Trophoblast cell (in vitro differentiated cells and primary cell): Measurements from ENCODE around the gene POLR2F.

Experiments
- DNase-seq, 2 donors: peaks; one replicate each; pipeline ENCODE4 v3.0.0-alpha.2; 2016
- H2AFZ ChIP-seq: 2 replicates; pipeline ENCODE4 v1.6.1; 2013; ENCODE audit warnings: low read length, moderate library complexity, mild to moderate bottlenecking; ENCODE audit not compliant: insufficient read depth, poor library complexity
- H2AK5ac ChIP-seq: 2 replicates; pipeline ENCODE4 v1.6.1; 2013; ENCODE audit warnings: mild to moderate bottlenecking, low read length
- H2BK120ac ChIP-seq: 2 replicates; pipeline ENCODE4 v1.6.1; 2013; ENCODE audit warnings: low read length, mild to moderate bottlenecking, moderate library complexity; ENCODE audit not compliant: insufficient read depth, poor library complexity
- H2BK12ac ChIP-seq: 2 replicates; pipeline ENCODE4 v1.6.1; 2013; ENCODE audit warnings: mild to moderate bottlenecking, low read length, moderate library complexity
- H2BK5ac ChIP-seq: 2 replicates; pipeline ENCODE4 v1.6.1; 2013; ENCODE audit warnings: low read length, low read depth, moderate library complexity, mild to moderate bottlenecking; ENCODE audit not compliant: poor library complexity
- H3K14ac ChIP-seq: 2 replicates; pipeline ENCODE4 v1.6.1; 2013; ENCODE audit warnings: mild to moderate bottlenecking, low read length
- H3K18ac ChIP-seq: 2 replicates; pipeline ENCODE4 v1.6.1; 2013; ENCODE audit warnings: mild to moderate bottlenecking, low read length
- H3K23ac ChIP-seq: 2 replicates; pipeline ENCODE4 v1.6.1; 2013; ENCODE audit warnings: low read length
- H3K27ac ChIP-seq: 2 replicates; pipeline ENCODE4 v1.5.1; 2013; ENCODE audit warnings: low read depth, mild to moderate bottlenecking, inconsistent platforms, low read length, moderate library complexity
- H3K27me3 ChIP-seq: 2 replicates; pipeline ENCODE4 v1.6.1; 2013; ENCODE audit warnings: inconsistent platforms, mild to moderate bottlenecking, low read length, moderate library complexity; ENCODE audit not compliant: insufficient read depth
- H3K36me3 ChIP-seq, 2 experiments: 1 replicate in 1 of 2; 2 replicates in 1 of 2; pipeline ENCODE4 v1.6.1; 2013; ENCODE audit warnings: low read length in 2 of 2, mild to moderate bottlenecking in 2 of 2, moderate library complexity in 1 of 2; ENCODE audit not compliant: insufficient read depth in 2 of 2, control insufficient read depth in 1 of 2
- H3K4ac ChIP-seq: 2 replicates; pipeline ENCODE4 v1.6.1; 2013; ENCODE audit warnings: low read depth, mild to moderate bottlenecking, low read length, moderate library complexity
- H3K4me1 ChIP-seq, 2 experiments: 1 replicate in 1 of 2; 2 replicates in 1 of 2; pipeline ENCODE4 v1.6.1; 2013; ENCODE audit warnings: low read length in 2 of 2, mild to moderate bottlenecking in 2 of 2, moderate library complexity in 1 of 2; ENCODE audit not compliant: insufficient read depth in 2 of 2, control insufficient read depth in 1 of 2
- H3K4me2 ChIP-seq: 2 replicates; pipeline ENCODE4 v1.6.1; 2013; ENCODE audit warnings: inconsistent platforms, mild to moderate bottlenecking, low read length, moderate library complexity
- H3K4me3 ChIP-seq: 2 replicates; pipeline ENCODE4 v1.5.1; 2013; ENCODE audit warnings: mild to moderate bottlenecking, low read depth, low read length, inconsistent platforms
- H3K79me1 ChIP-seq: one replicate; pipeline ENCODE4 v1.6.1; 2013; ENCODE audit warnings: low read length
- H3K79me2 ChIP-seq: 2 replicates; pipeline ENCODE4 v1.6.1; 2013; ENCODE audit warnings: low read length, mild to moderate bottlenecking; ENCODE audit not compliant: control insufficient read depth, insufficient read depth, poor library complexity
- H3K9ac ChIP-seq: 2 replicates; pipeline ENCODE4 v1.6.1; 2013; ENCODE audit warnings: mild to moderate bottlenecking, low read length
- H3K9me3 ChIP-seq: 2 replicates; pipeline ENCODE4 v1.6.1; 2013; ENCODE audit warnings: low read depth, mild to moderate bottlenecking, control low read depth, inconsistent platforms, low read length; ENCODE audit not compliant: insufficient read depth
- H4K12ac ChIP-seq: 2 replicates; pipeline ENCODE4 v1.6.1; 2013; ENCODE audit warnings: low read depth, mild to moderate bottlenecking, low read length, moderate library complexity
- H4K8ac ChIP-seq: 2 replicates; pipeline ENCODE4 v1.6.1; 2013; ENCODE audit warnings: low read depth, mild to moderate bottlenecking, low read length, moderate library complexity
- H4K91ac ChIP-seq: one replicate; pipeline ENCODE4 v1.6.1; 2013; ENCODE audit warnings: low read depth, mild to moderate bottlenecking, low read length, moderate library complexity
- WGBS: extraction: QIAGEN DNeasy Blood & Tissue Kit; methylation state at CpG from one replicate; pipeline ENCODE4 v1.1.7; 2013; ENCODE audit warnings: missing lambda C conversion rate; ENCODE audit not compliant: insufficient read length, insufficient coverage; ENCODE audit errors: extremely low coverage; 5-methylcytosine and 5-hydroxymethylcytosine counted together

The POLR2F gene

GRCh38 chr22:37970864-37971263 is 17.4 kb downstream of the POLR2F start:
- Histone ChIP-seq H3K27ac (no peak overlapping the region), H4K12ac (no peak overlapping the region), H3K4ac (no peak overlapping the region), H3K79me2 (no peaks in the 10 kb centered on the region), H4K8ac (no peak overlapping the region), H2BK120ac (no peak overlapping the region), H3K18ac (no peak overlapping the region), H2AK5ac (no peak overlapping the region), H3K27me3 (no peaks in the 10 kb centered on the region), H3K4me1 (peaks cover 2 to 5% of the 10 kb centered on the region in 2 experiments), H3K4me2 (no peak overlapping the region), H3K36me3 (peaks cover 25 to 26% of the 10 kb centered on the region in 2 experiments), H3K23ac (no peak overlapping the region), H3K9ac (no peak overlapping the region), H2BK5ac (no peak overlapping the region), H3K9me3 (peaks cover 2% of the 10 kb centered on the region), H2AFZ (no peak overlapping the region), H3K14ac (no peak overlapping the region), H4K91ac (no peak overlapping the region), H3K4me3 (no peak overlapping the region), H2BK12ac (no peak overlapping the region), H3K79me1 (peaks cover 1% of the 10 kb centered on the region)
- WGBS: no CpG with 5 or more reads among the region's 4 CpGs
- DNase-seq: no peak

GRCh38 chr22:37971475-37972434 is 18.3 kb downstream of the POLR2F start:
- H3K4me1 ChIP-seq: no peaks in the 10 kb centered on the region
- DNase-seq: no peak
- H3K27ac ChIP-seq: no peak overlapping the region
- H3K18ac ChIP-seq: no peak overlapping the region
- H3K4ac ChIP-seq: no peak overlapping the region
- no peaks in the 10 kb centered on the region for H3K79me2 ChIP-seq
- no peak overlapping the region for H3K23ac ChIP-seq
- WGBS: no CpG with 5 or more reads among the region's 7 CpGs
- H3K36me3 ChIP-seq: peaks cover 20 to 22% of the 10 kb centered on the region in 2 experiments
- no peak overlapping the region for H3K4me2 ChIP-seq
- no peak overlapping the region for H2BK12ac ChIP-seq
- H4K12ac ChIP-seq: no peak overlapping the region
- H4K8ac ChIP-seq: no peak overlapping the region
- H3K9ac ChIP-seq: no peak overlapping the region
- H3K14ac ChIP-seq: no peak overlapping the region
- no peak overlapping the region for H2AFZ ChIP-seq
- no peak overlapping the region for H3K4me3 ChIP-seq
- H2BK5ac ChIP-seq: no peak overlapping the region
- no peak overlapping the region for H2BK120ac ChIP-seq
- H3K9me3 ChIP-seq: peaks cover 2% of the 10 kb centered on the region
- H3K27me3 ChIP-seq: no peaks in the 10 kb centered on the region
- H4K91ac ChIP-seq: no peak overlapping the region
- no peak overlapping the region for H2AK5ac ChIP-seq
- no peaks in the 10 kb centered on the region for H3K79me1 ChIP-seq

GRCh38 chr22:37972527-37972926 is 19.0 kb downstream of the POLR2F start:
- Histone ChIP-seq H3K79me1 (no peaks in the 10 kb centered on the region), H3K4ac (no peak overlapping the region)
- no CpG with 5 or more reads among the region's 3 CpGs for WGBS

GRCh38 chr22:37973271-37974170 is 20.0 kb downstream of the POLR2F start:
- no peak overlapping the region for H4K12ac ChIP-seq
- no peaks in the 10 kb centered on the region for H3K4me1 ChIP-seq
- no peak overlapping the region for H3K9ac ChIP-seq
- no CpG with 5 or more reads among the region's 33 CpGs for WGBS
- no peak overlapping the region for H2BK5ac ChIP-seq
- peaks cover 2 to 6% of the 10 kb centered on the region in 2 experiments for H3K36me3 ChIP-seq
- no peak overlapping the region for H2BK12ac ChIP-seq
- no peak overlapping the region for H4K91ac ChIP-seq
- no peak for DNase-seq
- H3K9me3 ChIP-seq: no peaks in the 10 kb centered on the region
- H3K4ac ChIP-seq: no peak overlapping the region
- H3K23ac ChIP-seq: no peak overlapping the region
- H3K4me2 ChIP-seq: no peak overlapping the region
- H2AFZ ChIP-seq: no peak overlapping the region
- no peak overlapping the region for H2AK5ac ChIP-seq
- no peak overlapping the region for H2BK120ac ChIP-seq
- H3K27ac ChIP-seq: no peak overlapping the region
- no peak overlapping the region for H3K14ac ChIP-seq
- H4K8ac ChIP-seq: no peak overlapping the region
- H3K79me2 ChIP-seq: no peaks in the 10 kb centered on the region
- H3K4me3 ChIP-seq: no peak overlapping the region
- no peak overlapping the region for H3K18ac ChIP-seq
- no peaks in the 10 kb centered on the region for H3K79me1 ChIP-seq
- no peaks in the 10 kb centered on the region for H3K27me3 ChIP-seq

More at GRCh38 chr22:37972527-37972926, 19.0 kb downstream of the POLR2F start:
- H2AK5ac ChIP-seq: no peak overlapping the region
- no peak overlapping the region for H3K4me3 ChIP-seq
- peaks cover 2% of the 10 kb centered on the region for H3K9me3 ChIP-seq
- no peaks in the 10 kb centered on the region for H3K27me3 ChIP-seq
- no peak overlapping the region for H3K9ac ChIP-seq
- no peak overlapping the region for H3K18ac ChIP-seq
- H3K36me3 ChIP-seq: peaks cover 12 to 16% of the 10 kb centered on the region in 2 experiments
- no peak overlapping the region for H3K27ac ChIP-seq
- H2BK120ac ChIP-seq: no peak overlapping the region
- no peak overlapping the region for H4K12ac ChIP-seq
- no peak overlapping the region for H2AFZ ChIP-seq
- no peak for DNase-seq
- no peaks in the 10 kb centered on the region for H3K79me2 ChIP-seq
- H4K8ac ChIP-seq: no peak overlapping the region
- no peak overlapping the region for H4K91ac ChIP-seq
- no peak overlapping the region for H3K14ac ChIP-seq
- no peaks in the 10 kb centered on the region for H3K4me1 ChIP-seq
- no peak overlapping the region for H3K4me2 ChIP-seq
- H2BK12ac ChIP-seq: no peak overlapping the region
- no peak overlapping the region for H2BK5ac ChIP-seq
- no peak overlapping the region for H3K23ac ChIP-seq
